K562 (cell line): ENCODE data around the gene ARSD.

Experiments used
- CREB3L1 ChIP-seq: fragments of 450-650 bp; IDR thresholded peaks from 2 replicates; pipeline ENCODE4 v1.6.1; 2014; ENCODE audit warnings: low read depth, mild to moderate bottlenecking, moderate library complexity, borderline replicate concordance
- EP300 ChIP-seq: IDR thresholded peaks from 2 replicates; pipeline ENCODE4 v1.6.1; 2012; ENCODE audit warnings: low read length, improper control_type of control experiment
- PHF20 ChIP-seq: fragments of 450-650 bp; IDR thresholded peaks from 2 replicates; pipeline ENCODE4 v1.6.1; 2018; ENCODE audit not compliant: partially characterized antibody
- PML ChIP-seq: IDR thresholded peaks from 2 replicates; pipeline ENCODE4 v1.6.1; 2012; ENCODE audit warnings: low read length, inconsistent platforms
- ZNF41 ChIP-seq: fragments of 250-450 bp; sonication (Bioruptor Pico); conservative IDR thresholded peaks from 2 replicates; pipeline ENCODE4 v1.4.0; 2020; ENCODE audit warnings: mild to moderate bottlenecking
- TF ChIP-seq, protein P1 (sequence below), 3 experiments: IDR thresholded peaks in 2 of 3; conservative IDR thresholded peaks in 1 of 3; 2 replicates each; pipeline ENCODE4 v1.5.1; 2011 to 2012; ENCODE audit warnings: low read length in 3 of 3, mild to moderate bottlenecking in 3 of 3, control low read depth in 2 of 3, improper control_type of control experiment in 1 of 3, inconsistent platforms in 1 of 3, low read depth in 1 of 3, mixed read lengths in 1 of 3, moderate library complexity in 1 of 3; ENCODE audit not compliant: insufficient read depth in 2 of 3

- TF ChIP-seq, protein P1, sequence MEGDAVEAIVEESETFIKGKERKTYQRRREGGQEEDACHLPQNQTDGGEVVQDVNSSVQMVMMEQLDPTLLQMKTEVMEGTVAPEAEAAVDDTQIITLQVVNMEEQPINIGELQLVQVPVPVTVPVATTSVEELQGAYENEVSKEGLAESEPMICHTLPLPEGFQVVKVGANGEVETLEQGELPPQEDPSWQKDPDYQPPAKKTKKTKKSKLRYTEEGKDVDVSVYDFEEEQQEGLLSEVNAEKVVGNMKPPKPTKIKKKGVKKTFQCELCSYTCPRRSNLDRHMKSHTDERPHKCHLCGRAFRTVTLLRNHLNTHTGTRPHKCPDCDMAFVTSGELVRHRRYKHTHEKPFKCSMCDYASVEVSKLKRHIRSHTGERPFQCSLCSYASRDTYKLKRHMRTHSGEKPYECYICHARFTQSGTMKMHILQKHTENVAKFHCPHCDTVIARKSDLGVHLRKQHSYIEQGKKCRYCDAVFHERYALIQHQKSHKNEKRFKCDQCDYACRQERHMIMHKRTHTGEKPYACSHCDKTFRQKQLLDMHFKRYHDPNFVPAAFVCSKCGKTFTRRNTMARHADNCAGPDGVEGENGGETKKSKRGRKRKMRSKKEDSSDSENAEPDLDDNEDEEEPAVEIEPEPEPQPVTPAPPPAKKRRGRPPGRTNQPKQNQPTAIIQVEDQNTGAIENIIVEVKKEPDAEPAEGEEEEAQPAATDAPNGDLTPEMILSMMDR (IDR thresholded peaks at IDR 0.05 in 2 of 3, conservative IDR thresholded peaks at IDR 0.05 in 1 of 3; ENCODE audit: insufficient read depth in 2 of 3, low read depth in 1 of 3, low read length in 3 of 3), result no peak
- no peak for TF ChIP-seq ZNF41 (CRISPR knock-in tag)
- no peak for TF ChIP-seq EP300
- TF ChIP-seq PHF20, result no peak
- TF ChIP-seq CREB3L1, result no peak
- no peak for TF ChIP-seq PML
These were observed 50.6 kb downstream of the ARSD start for GRCh38 chrX:2878563-2878962.
